Testis (tissue), 3 donors: ENCODE data around the gene PRKG1. TPM values are rescaled to one million over a fixed set of nuclear protein-coding genes. Genes with fewer than 3 reads are reported as not detected.

Source experiments
- DNase-seq: peaks from one replicate; pipeline ENCODE4 v3.0.0-alpha.2; 2019
- H3K27ac ChIP-seq, 2 donors: fragments of 200-600 bp; sonication (generic); one replicate each; pipeline ENCODE4 v1.5.1; 2019
- H3K27me3 ChIP-seq: fragments of 200-600 bp; sonication (generic); one replicate; pipeline ENCODE4 v1.5.1; 2019
- H3K36me3 ChIP-seq: fragments of 200-600 bp; sonication (generic); one replicate; pipeline ENCODE4 v1.5.1; 2017; ENCODE audit warnings: low read depth; ENCODE audit errors: missing control alignments
- H3K4me1 ChIP-seq: fragments of 200-600 bp; sonication (generic); one replicate; pipeline ENCODE4 v1.5.1; 2019
- H3K4me3 ChIP-seq, 2 donors: fragments of 200-600 bp; sonication (generic); one replicate each; pipeline ENCODE4 v1.5.1; 2017 to 2019
- H3K9me3 ChIP-seq: fragments of 200-600 bp; sonication (generic); one replicate; pipeline ENCODE4 v1.5.1; 2017
- CTCF ChIP-seq, 3 experiments: fragments of 450-650 bp in 2 of 3; fragments of 200-600 bp in 1 of 3; sonication (generic) in 1 of 3; IDR thresholded peaks; one replicate each; pipeline ENCODE4 v1.5.1; 2016 to 2019; ENCODE audit warnings: antibody characterized with exemption in 3 of 3, mild to moderate bottlenecking in 2 of 3, moderate library complexity in 1 of 3
- POLR2A ChIP-seq: fragments of 450-650 bp; IDR thresholded peaks from one replicate; pipeline ENCODE4 v1.6.1; 2017; ENCODE audit warnings: antibody characterized with exemption, mild to moderate bottlenecking, moderate library complexity
- WGBS, 2 donors: methylation state at CpG; one replicate each; pipeline ENCODE4 v1.1.5; 2018; 5-methylcytosine and 5-hydroxymethylcytosine counted together
- intact Hi-C: fragments of 100-400 bp; cut with DNase I; formaldehyde crosslinking; loops from one replicate; pipeline ENCODE4 v1.15.1; 2023; ENCODE audit warnings: low total_unique reads
- polyA plus RNA-seq: library from polyadenylated mRNA; stranded (reverse); fragments of 350-450 nt; fragmentation: Illumina TruSeq; extraction: RNeasy Lipid Tissue Mini Kit (QIAGEN cat#74804); gene quantifications from one replicate; pipeline ENCODE4 v1.2.3, GENCODE V29; 2014; ENCODE audit warnings: low read depth, low replicate concordance; ENCODE audit not compliant: insufficient read depth
- total RNA-seq, 2 donors: library from RNA; depleted of rRNA; stranded (reverse); fragments of >200 nt; gene quantifications; one replicate each; pipeline ENCODE4 v1.2.3, GENCODE V29; 2016

PRKG1 gene
- total and polyA plus RNA-seq, 3 donors from 2014 or later: 6.3 to 15.3 (median 12.5) TPM

DNA sequence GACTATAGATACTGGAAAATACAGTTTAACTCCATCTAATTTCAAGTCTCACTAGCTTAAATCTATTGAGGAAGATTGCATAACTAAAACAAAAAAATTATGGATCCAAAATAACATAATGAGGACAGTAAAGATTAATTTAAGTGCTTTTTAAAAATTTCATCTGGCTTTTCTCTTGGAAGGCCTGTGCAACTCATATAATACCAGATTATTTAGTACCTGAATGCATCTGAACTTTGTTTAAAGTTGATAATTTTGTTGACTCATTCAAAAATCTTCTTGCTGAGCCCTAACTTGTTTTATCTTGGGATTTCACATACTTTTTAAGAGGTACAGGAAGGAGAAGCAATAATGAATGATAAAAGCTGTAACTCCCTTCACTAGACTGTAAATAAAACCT lies 478.6 kb downstream of the PRKG1 start:
- Histone ChIP-seq H3K4me1 (no peaks in the 10 kb centered on the region), H3K27ac (no peak overlapping the region), H3K27me3 (no peaks in the 10 kb centered on the region), H3K36me3 (no peaks in the 10 kb centered on the region), H3K4me3 (no peak overlapping the region), H3K9me3 (no peaks in the 10 kb centered on the region)
- intact Hi-C loops: no loop called here
- no peak for DNase-seq
- TF ChIP-seq POLR2A: no peak
- no peak for TF ChIP-seq CTCF (IDR thresholded peaks at IDR 0.05)

- no peak overlapping the region for H3K27ac ChIP-seq
- 51 to 58% methylated on average over 2 of the region's 2 CpGs for WGBS, 2 donors
- H3K36me3 ChIP-seq: no peaks in the 10 kb centered on the region
- intact Hi-C loops: no loop called here
- no peak overlapping the region for H3K4me3 ChIP-seq
- no peak for TF ChIP-seq POLR2A
- TF ChIP-seq CTCF (IDR thresholded peaks at IDR 0.05): no peak
- no peaks in the 10 kb centered on the region for H3K27me3 ChIP-seq
- H3K9me3 ChIP-seq: no peaks in the 10 kb centered on the region
- DNase-seq: no peak
- peaks cover 6% of the 10 kb centered on the region for H3K4me1 ChIP-seq
These were observed 490.7 kb downstream of the PRKG1 start for GRCh38 chr10:51564896-51565510.

DNA sequence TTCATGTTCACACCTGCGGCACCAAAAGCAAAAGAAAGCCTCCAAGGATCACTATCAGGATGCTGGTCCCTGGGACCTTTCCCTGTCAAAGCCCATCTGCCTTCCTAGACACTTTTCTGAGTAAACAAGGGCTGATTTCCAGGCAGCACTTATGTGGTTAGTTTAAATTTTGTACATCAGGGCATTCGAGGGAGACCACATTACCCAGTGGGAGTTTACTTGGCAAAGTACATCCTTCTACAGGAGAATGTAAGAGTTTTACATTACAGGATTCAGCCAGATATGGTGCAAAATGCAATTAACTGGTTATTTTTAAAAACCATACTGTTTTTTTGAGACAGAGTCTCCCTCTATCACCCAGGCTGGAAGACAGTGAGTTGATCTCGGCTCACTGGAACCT lies 493.0 kb downstream of the PRKG1 start:
- H3K36me3 ChIP-seq: no peaks in the 10 kb centered on the region
- no peaks in the 10 kb centered on the region for H3K27me3 ChIP-seq
- 82% methylated on average over 3 of the region's 3 CpGs for WGBS, 2 donors
- DNase-seq: no peak
- H3K27ac ChIP-seq: no peak overlapping the region
- no peaks in the 10 kb centered on the region for H3K9me3 ChIP-seq
- TF ChIP-seq POLR2A (no peak), CTCF (IDR thresholded peaks at IDR 0.05) (no peak)
- H3K4me1 ChIP-seq: peaks cover 6% of the 10 kb centered on the region
- no peak overlapping the region for H3K4me3 ChIP-seq
- intact Hi-C loops: no loop called here

DNA sequence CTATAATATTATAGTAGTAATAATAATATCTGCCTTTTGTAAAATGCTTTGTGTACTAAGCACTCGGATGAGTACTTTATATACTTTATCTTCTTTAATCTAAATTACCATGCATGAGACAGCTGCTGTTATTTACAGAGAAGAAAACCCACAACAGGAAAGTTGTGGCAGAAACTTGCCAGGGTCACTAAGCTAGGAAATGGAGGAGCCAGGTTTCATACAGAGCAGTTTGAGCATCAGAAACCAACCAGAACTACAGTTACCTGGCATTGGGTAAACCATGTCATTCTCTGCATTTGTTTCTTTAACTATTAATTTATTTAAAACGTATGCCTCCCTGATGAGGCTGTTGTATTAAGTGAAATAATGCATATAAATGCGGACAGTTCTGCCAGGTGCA lies 495.2 kb downstream of the PRKG1 start:
- Histone ChIP-seq H3K27ac (no peak overlapping the region), H3K4me1 (peaks cover 6% of the 10 kb centered on the region), H3K27me3 (no peaks in the 10 kb centered on the region), H3K36me3 (no peaks in the 10 kb centered on the region), H3K4me3 (no peak overlapping the region), H3K9me3 (no peaks in the 10 kb centered on the region)
- intact Hi-C loops: no loop called here
- 73 to 95% methylated on average over 3 of the region's 3 CpGs for WGBS, 2 donors
- TF ChIP-seq CTCF (IDR thresholded peaks at IDR 0.05) (no peak), POLR2A (no peak)
- DNase-seq: no peak
